K562 (cell line): ENCODE data around the gene FBXO46. TPM values are rescaled to one million over a fixed set of nuclear protein-coding genes. Genes with fewer than 3 reads are reported as not detected.

ENCODE experiments used
- ARID2 ChIP-seq: fragments of 450-650 bp; IDR thresholded peaks from 2 replicates; pipeline ENCODE4 v1.6.1; 2017; ENCODE audit warnings: antibody characterized with exemption, mild to moderate bottlenecking
- BCLAF1 ChIP-seq, 2 experiments: fragments of 450-650 bp in 1 of 2; IDR thresholded peaks; 2 replicates each; pipeline ENCODE4 v1.6.1; 2011 to 2017; ENCODE audit warnings: low read depth in 2 of 2, antibody characterized with exemption in 1 of 2, borderline replicate concordance in 1 of 2, low read length in 1 of 2, mild to moderate bottlenecking in 1 of 2, mixed read lengths in 1 of 2; ENCODE audit not compliant: control insufficient read depth in 1 of 2
- CEBPZ ChIP-seq: fragments of 150-350 bp; IDR thresholded peaks from 2 replicates; pipeline ENCODE4 v1.6.1; 2014; ENCODE audit warnings: low read depth, mild to moderate bottlenecking, low read length, borderline replicate concordance
- GATAD2B ChIP-seq: fragments of 450-650 bp; IDR thresholded peaks from 2 replicates; pipeline ENCODE4 v1.6.1; 2017; ENCODE audit warnings: mild to moderate bottlenecking, borderline replicate concordance
- HNRNPUL1 ChIP-seq: fragments of 200-400 bp; formaldehyde crosslinking; IDR thresholded peaks from 2 replicates; pipeline ENCODE4 v1.6.1; 2017; ENCODE audit warnings: low read length
- HOMEZ ChIP-seq: fragments of 250-450 bp; sonication (Bioruptor Pico); IDR thresholded peaks from 2 replicates; pipeline ENCODE4 v1.4.0; 2020; ENCODE audit warnings: mild to moderate bottlenecking, moderate library complexity
- ZBTB40 ChIP-seq, 2 experiments: fragments of 450-650 bp in 1 of 2; sonication (generic) in 1 of 2; formaldehyde crosslinking in 1 of 2; IDR thresholded peaks; 2 replicates each; pipeline versions ENCODE4 v1.7.1 to v1.9.0; 2016 to 2022; ENCODE audit warnings: inconsistent platforms in 1 of 2, mild to moderate bottlenecking in 1 of 2, missing genetic modification reagents in 1 of 2
- polyA plus RNA-seq, 8 experiments: library from polyadenylated mRNA; depleted of rRNA in 4 of 8; stranded (reverse) in 5 of 8; unstranded in 3 of 8; fragments of >200 nt; fragmentation: Nextera tagmentation in 2 of 8; fragmentation: Illumina TruSeq in 1 of 8; extraction: Ambion mirVana in 2 of 8; extraction: Trizol in 1 of 8; gene quantifications; 2 replicates each; pipeline versions ENCODE4 v1.2.1 to v1.2.3, GENCODE V29; 2011 to 2014; ENCODE audit warnings: inconsistent platforms in 1 of 8, missing spikeins in 1 of 8
- total RNA-seq, 7 experiments: library from RNA; depleted of rRNA in 6 of 7; stranded (reverse); fragments of >200 nt in 6 of 7; fragmentation: Illumina TruSeq in 2 of 7; extraction: Trizol in 2 of 7; gene quantifications; 2 replicates each; pipeline versions ENCODE4 v1.2.1 to v1.2.3, GENCODE V29; 2011 to 2021; ENCODE audit warnings: low replicate concordance in 1 of 7

Gene FBXO46
- total and polyA plus RNA-seq, 9 of the 15 experiments (the other 6 are each of a cell fraction or from before 2014, with no cell fraction given): 1.5 to 36.1 (median 7.3) TPM

- TF ChIP-seq CEBPZ (no peak), ARID2 (no peak), ZBTB40 (IDR thresholded peaks at IDR 0.05) (no peak), ZBTB40 (CRISPR knock-in tag; IDR thresholded peaks at IDR 0.05) (no peak), HOMEZ (CRISPR knock-in tag) (no peak), HNRNPUL1 (no peak), BCLAF1 (IDR thresholded peaks at IDR 0.05; ENCODE audit: borderline replicate concordance in 1 of 2, control insufficient read depth in 1 of 2, low read depth in 2 of 2, low read length in 1 of 2) (no peak), GATAD2B (no peak)
Observed at GRCh38 chr19:45739498-45740439, 9.1 kb upstream of the FBXO46 start (continued).
